ENCODE data around the gene CDKN1C. TPM values are rescaled to one million over a fixed set of nuclear protein-coding genes. Genes with fewer than 3 reads are reported as not detected.

Gene CDKN1C
- total RNA-seq, 4 donors from 2014 or later = 12.6 to 29.7 (median 16.8) TPM

DNA sequence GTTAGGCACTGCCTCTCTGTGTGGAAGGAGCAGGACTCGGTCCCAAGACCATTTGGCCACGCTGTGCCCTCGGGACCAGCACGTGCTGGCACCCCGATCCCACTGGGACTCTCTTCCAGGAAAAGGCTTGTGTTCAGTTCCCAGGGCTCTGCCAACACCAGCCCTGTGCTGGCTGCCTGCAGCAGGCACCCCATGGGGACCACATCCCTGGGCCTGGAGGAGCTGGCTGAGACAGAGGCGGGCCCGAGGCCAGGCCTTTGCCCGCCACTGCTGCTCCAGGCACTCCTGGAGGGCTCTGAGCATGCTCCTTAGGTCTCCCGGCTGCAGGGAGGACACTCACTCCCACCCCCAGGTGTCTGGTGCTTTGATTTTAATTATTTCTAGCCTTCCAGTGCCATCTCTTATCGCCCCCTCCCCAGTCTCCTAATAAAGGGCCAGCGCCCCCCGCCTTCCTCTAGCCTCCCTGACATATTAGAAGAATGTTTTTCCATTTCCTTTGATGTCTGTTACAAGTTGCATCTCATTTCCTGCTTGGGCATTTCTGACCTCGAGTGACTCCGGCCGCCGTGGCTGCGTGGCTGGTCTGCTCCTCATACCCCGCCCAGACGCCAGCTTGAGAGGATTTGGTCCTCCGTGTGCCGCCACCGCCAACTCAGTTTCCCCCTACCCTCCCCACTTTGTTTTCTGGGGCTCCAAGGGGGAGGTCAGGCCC lies 14.4 kb downstream of the CDKN1C start:
- no peak overlapping the region for H3K27ac ChIP-seq
- intact Hi-C loops (cut with DNase I) = no loop called here
- H3K27me3 ChIP-seq = no peaks in the 10 kb centered on the region
- WGBS, 2 donors = 61 to 79% methylated on average over 14 to 22 of the region's 22 CpGs
- no peaks in the 10 kb centered on the region for H3K36me3 ChIP-seq
- DNase-seq = no peak
- no peak overlapping the region for H3K4me3 ChIP-seq (replicated peaks in 1 of 3)
- no peaks in the 10 kb centered on the region for H3K9me3 ChIP-seq
- TF ChIP-seq, protein P1, sequence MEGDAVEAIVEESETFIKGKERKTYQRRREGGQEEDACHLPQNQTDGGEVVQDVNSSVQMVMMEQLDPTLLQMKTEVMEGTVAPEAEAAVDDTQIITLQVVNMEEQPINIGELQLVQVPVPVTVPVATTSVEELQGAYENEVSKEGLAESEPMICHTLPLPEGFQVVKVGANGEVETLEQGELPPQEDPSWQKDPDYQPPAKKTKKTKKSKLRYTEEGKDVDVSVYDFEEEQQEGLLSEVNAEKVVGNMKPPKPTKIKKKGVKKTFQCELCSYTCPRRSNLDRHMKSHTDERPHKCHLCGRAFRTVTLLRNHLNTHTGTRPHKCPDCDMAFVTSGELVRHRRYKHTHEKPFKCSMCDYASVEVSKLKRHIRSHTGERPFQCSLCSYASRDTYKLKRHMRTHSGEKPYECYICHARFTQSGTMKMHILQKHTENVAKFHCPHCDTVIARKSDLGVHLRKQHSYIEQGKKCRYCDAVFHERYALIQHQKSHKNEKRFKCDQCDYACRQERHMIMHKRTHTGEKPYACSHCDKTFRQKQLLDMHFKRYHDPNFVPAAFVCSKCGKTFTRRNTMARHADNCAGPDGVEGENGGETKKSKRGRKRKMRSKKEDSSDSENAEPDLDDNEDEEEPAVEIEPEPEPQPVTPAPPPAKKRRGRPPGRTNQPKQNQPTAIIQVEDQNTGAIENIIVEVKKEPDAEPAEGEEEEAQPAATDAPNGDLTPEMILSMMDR (IDR thresholded peaks at IDR 0.05) = no peak
- TF ChIP-seq POLR2A (IDR thresholded peaks at IDR 0.05) = no peak
- H3K4me1 ChIP-seq = no peaks in the 10 kb centered on the region

DNA sequence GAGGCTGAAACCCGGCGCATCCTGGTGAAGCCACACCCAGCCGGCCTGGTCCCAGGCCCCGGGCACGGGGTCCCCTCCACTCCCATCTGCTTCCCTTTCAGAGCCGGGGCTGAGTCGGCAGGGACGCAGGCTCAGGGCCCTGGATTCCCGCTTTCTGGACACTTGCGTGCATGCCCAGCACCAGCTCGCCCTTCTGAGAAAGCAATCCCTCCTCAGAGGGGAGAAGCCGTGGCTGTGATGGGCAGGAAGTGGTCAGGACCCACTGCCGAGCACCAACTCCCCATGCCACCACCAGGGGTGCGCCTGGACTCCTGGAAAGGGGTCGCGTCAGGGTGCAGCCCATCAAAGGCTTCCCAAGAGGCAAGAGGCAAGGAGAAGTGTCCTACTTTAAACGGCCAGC lies 15.1 kb downstream of the CDKN1C start:
- no peaks in the 10 kb centered on the region for H3K27me3 ChIP-seq

DNA sequence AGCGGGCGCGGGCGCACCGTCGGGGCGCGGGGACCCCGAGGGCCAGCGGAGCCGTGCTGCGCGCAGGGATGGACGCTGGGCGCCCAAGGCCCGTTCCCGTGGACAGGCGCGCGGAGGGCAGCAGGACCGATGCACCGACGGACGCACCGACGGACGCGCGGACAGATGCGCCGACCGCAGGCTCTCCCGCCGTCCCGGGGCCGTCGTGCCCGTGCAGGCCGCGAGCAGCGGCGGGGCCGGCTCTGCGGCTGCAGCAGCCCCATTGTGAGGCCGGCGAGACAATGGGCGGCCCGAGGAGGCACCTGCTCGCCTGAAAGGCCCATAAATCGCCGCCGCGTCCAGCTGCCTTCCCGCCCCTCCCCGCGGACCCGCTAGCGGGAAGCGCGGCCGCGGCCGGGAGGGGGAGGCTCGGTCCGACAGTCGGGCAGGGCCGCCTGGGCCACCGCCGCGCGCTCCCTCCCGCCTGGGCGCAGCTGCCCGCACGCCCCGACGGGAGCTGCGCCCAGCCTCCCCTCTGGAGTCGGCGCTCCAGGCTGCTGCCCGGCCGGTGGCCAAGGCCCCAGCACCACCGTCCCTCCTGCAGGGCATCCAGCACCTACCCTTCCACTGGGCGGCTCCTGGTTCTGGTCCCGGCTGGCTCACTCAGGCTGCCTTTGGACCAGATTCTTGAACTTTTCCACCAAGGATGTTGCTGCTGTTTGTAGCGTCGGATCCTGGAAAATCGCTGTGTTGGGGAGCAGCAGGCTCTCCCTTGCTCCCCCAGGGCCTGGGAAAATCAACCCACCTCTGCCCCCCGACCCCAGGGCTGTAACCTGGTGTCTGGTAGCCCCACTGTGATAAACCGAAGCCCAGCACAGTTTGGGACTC lies 15.8 kb downstream of the CDKN1C start:
- DNase-seq = no peak
- Histone ChIP-seq H3K4me1 (no peaks in the 10 kb centered on the region), H3K4me3 (replicated peaks in 1 of 3) (no peak overlapping the region), H3K9me3 (no peaks in the 10 kb centered on the region), H3K36me3 (no peaks in the 10 kb centered on the region), H3K27ac (no peak overlapping the region), H3K27me3 (no peaks in the 10 kb centered on the region)
- TF ChIP-seq, protein P1 (IDR thresholded peaks at IDR 0.05) = no peak
- no peak for TF ChIP-seq POLR2A (IDR thresholded peaks at IDR 0.05)
- 18 to 70% methylated on average over 2 to 26 of the region's 90 CpGs for WGBS, 2 donors
- intact Hi-C loops (cut with DNase I) = no loop called here

More for the DNA sequence above, 15.1 kb downstream of the CDKN1C start:
- Histone ChIP-seq H3K36me3 (no peaks in the 10 kb centered on the region), H3K4me1 (no peaks in the 10 kb centered on the region), H3K9me3 (no peaks in the 10 kb centered on the region), H3K27ac (no peak overlapping the region), H3K4me3 (replicated peaks in 1 of 3) (no peak overlapping the region)
- no peak for TF ChIP-seq POLR2A (IDR thresholded peaks at IDR 0.05)
- TF ChIP-seq, protein P1 (IDR thresholded peaks at IDR 0.05) = no peak
- no peak for DNase-seq
- 64 to 82% methylated on average over 7 to 8 of the region's 17 CpGs for WGBS, 2 donors
- intact Hi-C loops (cut with DNase I) = no loop called here

DNA sequence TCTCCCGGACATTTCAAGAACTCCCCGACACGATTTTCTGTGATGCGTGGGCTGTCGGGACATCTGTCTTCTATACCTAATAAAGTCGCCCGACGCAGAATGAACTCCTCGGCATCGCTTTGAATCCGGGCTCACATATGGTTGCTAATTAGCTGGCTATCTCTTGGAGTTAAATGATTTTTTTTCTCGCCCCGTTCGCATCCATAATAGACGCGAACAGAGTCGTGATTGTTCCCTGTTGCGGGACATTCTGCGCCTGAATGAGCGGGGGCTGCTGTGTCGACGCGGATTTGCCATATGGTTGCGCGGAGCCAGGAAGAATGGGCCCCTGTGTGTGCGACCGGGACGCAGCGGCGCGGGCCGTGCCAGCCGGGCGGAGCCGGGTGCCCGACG lies 16.4 kb downstream of the CDKN1C start:
- Histone ChIP-seq H3K36me3 (no peaks in the 10 kb centered on the region), H3K27me3 (no peaks in the 10 kb centered on the region), H3K4me1 (no peaks in the 10 kb centered on the region), H3K4me3 (replicated peaks in 1 of 3) (no peak overlapping the region), H3K27ac (no peak overlapping the region), H3K9me3 (no peaks in the 10 kb centered on the region)
- DNase-seq = no peak
- 27 to 41% methylated on average over 20 to 33 of the region's 37 CpGs for WGBS, 2 donors
- no peak for TF ChIP-seq POLR2A (IDR thresholded peaks at IDR 0.05)
- TF ChIP-seq, protein P1 (IDR thresholded peaks at IDR 0.05) = no peak
- intact Hi-C loops (cut with DNase I) = no loop called here

Measured in thyroid gland (tissue), 4 donors.